Endothelial cell of umbilical vein (primary cell): ENCODE data around the gene ANO6. TPM values are rescaled to one million over a fixed set of nuclear protein-coding genes. Genes with fewer than 3 reads are reported as not detected.

Experiments used
- BruUV-seq: library from RNA; stranded (reverse); fragments of 400-500 nt; replicated peaks from 2 replicates; lab custom pipeline; 2021; lab: Mats Ljungman, UMichigan
- CTCF ChIA-PET: fragments of 300-600, 350-600 bp; sonication (Branson Sonifier 250); formaldehyde crosslinking; loops from one replicate; lab custom pipeline; 2021; ENCODE audit warnings: antibody characterized with exemption, inconsistent platforms; lab: Charles Lee
- POLR2A ChIA-PET: fragments of 300-600, 350-600 bp; sonication (Branson Sonifier 250); formaldehyde crosslinking; loops from one replicate; lab custom pipeline; 2021; ENCODE audit warnings: antibody characterized with exemption, inconsistent platforms; lab: Charles Lee
- DNase-seq: peaks from one replicate; pipeline ENCODE4 v3.0.0-alpha.2; 2011; ENCODE audit warnings: low read depth, low spot score
- FAIRE-seq: peaks from 2 replicates; lab custom pipeline; 2011; peaks lifted over from hg19 to GRCh38; lab: Jason Lieb, UNC
- H2AFZ ChIP-seq: 2 replicates; pipeline ENCODE4 v1.6.0; 2012; ENCODE audit warnings: low read depth, low read length, control low read depth, inconsistent platforms
- H3K27ac ChIP-seq: 2 replicates; pipeline ENCODE4 v1.5.1; 2011; ENCODE audit warnings: low read depth, mild to moderate bottlenecking, control low read depth, low read length, moderate library complexity; ENCODE audit not compliant: insufficient read depth
- H3K27me3 ChIP-seq, 2 experiments: 2 replicates each; pipeline versions ENCODE4 v1.6.0 to v1.6.1; 2011; ENCODE audit warnings: low read length in 2 of 2, mixed read lengths in 1 of 2; ENCODE audit not compliant: control insufficient read depth in 2 of 2, insufficient read depth in 2 of 2
- H3K36me3 ChIP-seq, 2 experiments: 2 replicates in 1 of 2; 3 replicates in 1 of 2; pipeline ENCODE4 v1.5.1; 2011; ENCODE audit warnings: low read length in 2 of 2, mild to moderate bottlenecking in 1 of 2, moderate library complexity in 1 of 2; ENCODE audit not compliant: control insufficient read depth in 2 of 2, insufficient read depth in 2 of 2; ENCODE audit errors: extremely low read depth in 1 of 2
- H3K4me1 ChIP-seq: 3 replicates; pipeline ENCODE4 v1.5.1; 2011; ENCODE audit warnings: mild to moderate bottlenecking, low read length; ENCODE audit not compliant: control insufficient read depth, insufficient read depth; ENCODE audit errors: extremely low read depth
- H3K4me2 ChIP-seq: 2 replicates; pipeline ENCODE4 v1.6.1; 2011; ENCODE audit warnings: low read length, control low read depth, mixed read lengths; ENCODE audit not compliant: insufficient read depth
- H3K4me3 ChIP-seq, 3 experiments: fragments of 200-600 bp in 1 of 3; sonication (generic), shearing (Covaris generic) in 1 of 3; replicated peaks in 1 of 3; 2 replicates each; pipeline ENCODE4 v1.5.1; 2011 to 2016; ENCODE audit warnings: control low read depth in 3 of 3, low read length in 3 of 3, mild to moderate bottlenecking in 2 of 3, inconsistent platforms in 1 of 3, low read depth in 1 of 3, moderate library complexity in 1 of 3; ENCODE audit not compliant: insufficient read depth in 1 of 3
- H3K79me2 ChIP-seq: 2 replicates; pipeline ENCODE4 v1.6.0; 2012; ENCODE audit warnings: low read length, inconsistent platforms; ENCODE audit not compliant: control insufficient read depth, insufficient read depth
- H3K9ac ChIP-seq: replicated peaks from 2 replicates; pipeline ENCODE3; 2011; ENCODE audit warnings: low read length, control low read depth; ENCODE audit not compliant: insufficient read depth; ENCODE audit errors: extremely low read depth
- H3K9me1 ChIP-seq: replicated peaks from 3 replicates; pipeline ENCODE4 v1.6.0; 2011; ENCODE audit warnings: mild to moderate bottlenecking, low read length; ENCODE audit not compliant: control insufficient read depth, insufficient read depth; ENCODE audit errors: extremely low read depth
- H3K9me3 ChIP-seq: replicated peaks from 2 replicates; pipeline ENCODE4 v1.5.1; 2012; ENCODE audit warnings: low read length, inconsistent platforms; ENCODE audit not compliant: control insufficient read depth, insufficient read depth
- H4K20me1 ChIP-seq: replicated peaks from 2 replicates; pipeline ENCODE3; 2011; ENCODE audit warnings: mild to moderate bottlenecking, low read length; ENCODE audit not compliant: control insufficient read depth, insufficient read depth; ENCODE audit errors: extremely low read depth
- CTCF ChIP-seq, 2 donors: IDR thresholded peaks; 1 replicate in 1 of 2; 2 replicates in 1 of 2; pipeline ENCODE4 v1.5.1; 2011; ENCODE audit warnings: low read length in 2 of 2, mild to moderate bottlenecking in 2 of 2, moderate library complexity in 2 of 2, control low read depth in 1 of 2, inconsistent platforms in 1 of 2, low read depth in 1 of 2; ENCODE audit not compliant: insufficient read depth in 1 of 2; ENCODE audit errors: extremely low read depth in 1 of 2
- EZH2 ChIP-seq: IDR thresholded peaks from 2 replicates; pipeline ENCODE4 v1.6.1; 2012; ENCODE audit warnings: borderline replicate concordance, low read depth, mild to moderate bottlenecking, moderate library complexity, low read length, inconsistent platforms; ENCODE audit not compliant: severe bottlenecking
- FOS ChIP-seq: IDR thresholded peaks from 2 replicates; pipeline ENCODE4 v1.6.1; 2011; ENCODE audit warnings: mild to moderate bottlenecking, low read length, moderate library complexity, borderline replicate concordance; ENCODE audit not compliant: insufficient read depth
- GATA2 ChIP-seq: IDR thresholded peaks from 2 replicates; pipeline ENCODE4 v1.7.0; 2011; ENCODE audit warnings: low read depth, mild to moderate bottlenecking, moderate library complexity, mixed read lengths, low read length; ENCODE audit not compliant: insufficient read length, insufficient read depth
- JUN ChIP-seq: IDR thresholded peaks from 2 replicates; pipeline ENCODE4 v1.6.1; 2011; ENCODE audit warnings: borderline replicate concordance, low read depth; ENCODE audit not compliant: insufficient read length, insufficient read depth
- MAX ChIP-seq: IDR thresholded peaks from 2 replicates; pipeline ENCODE4 v1.6.1; 2011; ENCODE audit not compliant: insufficient read depth, insufficient read length
- MYC ChIP-seq: IDR thresholded peaks from one replicate; pipeline ENCODE4 v1.6.1; 2011; ENCODE audit warnings: mild to moderate bottlenecking, low read depth, low read length
- POLR2A ChIP-seq: IDR thresholded peaks from 2 replicates; pipeline ENCODE4 v1.6.1; 2012; ENCODE audit warnings: low read depth, mild to moderate bottlenecking, control low read depth, low read length
- POLR2AphosphoS5 ChIP-seq: IDR thresholded peaks from 2 replicates; pipeline ENCODE4 v1.6.1; 2012; ENCODE audit warnings: low read depth, mild to moderate bottlenecking, control low read depth, low read length, moderate library complexity; ENCODE audit not compliant: insufficient read depth
- dilution Hi-C: fragments of 300-500 bp; cut with MboI; formaldehyde crosslinking; loops from one replicate; pipeline ENCODE4 v1.15.0; 2019; ENCODE audit warnings: low sequenced_read_pairs; ENCODE audit not compliant: extremely low pct_ligation_motif_present
- intact Hi-C: fragments of 100-400 bp; cut with micrococcal nuclease; formaldehyde crosslinking; loops from one replicate; pipeline ENCODE4 v1.10.0; 2022
- polyA plus RNA-seq, 4 experiments: library from polyadenylated mRNA; depleted of rRNA in 3 of 4; stranded (reverse) in 3 of 4; unstranded in 1 of 4; fragments of >200 nt; gene quantifications; 2 replicates each; pipeline versions ENCODE4 v1.2.1 to v1.2.3, GENCODE V29; 2011 to 2012; ENCODE audit warnings: missing spikeins in 1 of 4
- total RNA-seq: library from RNA; stranded (reverse); gene quantifications from 2 replicates; pipeline ENCODE4 v1.2.3, GENCODE V29; 2021

Gene ANO6
- total and polyA plus RNA-seq, 2 donors (not counting 3 experiments of a cell fraction or from before 2014, with no cell fraction given): 21.3 to 67.6 TPM

GRCh38 chr12:45419317-45419814 is 203.5 kb downstream of the ANO6 start:
- TF ChIP-seq POLR2AphosphoS5 (no peak), CTCF (IDR thresholded peaks at IDR 0.05; ENCODE audit: extremely low read depth in 1 of 2, insufficient read depth in 1 of 2, low read depth in 1 of 2, low read length in 2 of 2) (no peak), EZH2 (no peak), GATA2 (no peak), JUN (no peak), MYC (no peak), POLR2A (no peak), MAX (no peak), FOS (no peak)
- Histone ChIP-seq H3K4me2 (no peak overlapping the region), H3K9ac (no peak overlapping the region), H3K4me1 (peaks cover 3% of the 10 kb centered on the region), H3K27ac (no peak overlapping the region), H3K27me3 (no peaks in the 10 kb centered on the region), H3K9me1 (no peaks in the 10 kb centered on the region), H3K79me2 (no peaks in the 10 kb centered on the region), H3K9me3 (no peaks in the 10 kb centered on the region), H4K20me1 (no peaks in the 10 kb centered on the region), H3K36me3 (peaks cover 6 to 8% of the 10 kb centered on the region in 2 experiments), H2AFZ (no peak overlapping the region), H3K4me3 (no peak overlapping the region)
- BruUV-seq: no TSS peak
- intact Hi-C loops: no loop called here
- dilution Hi-C loops: no loop called here
- ChIA-PET CTCF (no interaction called here), POLR2A (no interaction called here)
- DNase-seq: no peak
- FAIRE-seq: no peak
